SK-MEL-5 (cell line): ENCODE measurements around the gene PRPF4. TPM values are rescaled to one million over a fixed set of nuclear protein-coding genes. Genes with fewer than 3 reads are reported as not detected.
"Not testable (repeated sequence)": the region's sequence is repeated elsewhere in the genome, so short reads cannot be mapped to it uniquely, and the experiment has no call there.

Source experiments
- DNase-seq: peaks from one replicate; pipeline ENCODE4 v3.0.0-alpha.2; 2016; ENCODE audit warnings: low read depth, low spot score
- in situ Hi-C: cut with HindIII; loops from 2 replicates; pipeline ENCODE4 v1.10.0; 2016; ENCODE audit warnings: low sequenced_read_pairs, high pct_unique_total_duplicates, low pct_unique_long_range_greater_than_20kb
- polyA plus RNA-seq, 2 experiments: library from polyadenylated mRNA; depleted of rRNA; stranded (reverse); fragments of >200 nt; gene quantifications; 2 replicates each; pipeline ENCODE4 v1.2.3, GENCODE V29; 2015
- total RNA-seq: library from RNA; depleted of rRNA; stranded (reverse); fragments of >200 nt; shearing (Covaris generic); gene quantifications from 2 replicates; pipeline ENCODE4 v1.2.3, GENCODE V29; 2014; rRNA removed

Gene PRPF4
- total RNA-seq: 44.7 and 59.0 TPM in 2 replicates
- 47.2 and 52.5 TPM in 2 replicates for polyA plus RNA-seq (2015; cell fraction: cytosol; rRNA removed)
- polyA plus RNA-seq (2015; cell fraction: nucleus; rRNA removed): 23.8 and 25.5 TPM in 2 replicates

DNA sequence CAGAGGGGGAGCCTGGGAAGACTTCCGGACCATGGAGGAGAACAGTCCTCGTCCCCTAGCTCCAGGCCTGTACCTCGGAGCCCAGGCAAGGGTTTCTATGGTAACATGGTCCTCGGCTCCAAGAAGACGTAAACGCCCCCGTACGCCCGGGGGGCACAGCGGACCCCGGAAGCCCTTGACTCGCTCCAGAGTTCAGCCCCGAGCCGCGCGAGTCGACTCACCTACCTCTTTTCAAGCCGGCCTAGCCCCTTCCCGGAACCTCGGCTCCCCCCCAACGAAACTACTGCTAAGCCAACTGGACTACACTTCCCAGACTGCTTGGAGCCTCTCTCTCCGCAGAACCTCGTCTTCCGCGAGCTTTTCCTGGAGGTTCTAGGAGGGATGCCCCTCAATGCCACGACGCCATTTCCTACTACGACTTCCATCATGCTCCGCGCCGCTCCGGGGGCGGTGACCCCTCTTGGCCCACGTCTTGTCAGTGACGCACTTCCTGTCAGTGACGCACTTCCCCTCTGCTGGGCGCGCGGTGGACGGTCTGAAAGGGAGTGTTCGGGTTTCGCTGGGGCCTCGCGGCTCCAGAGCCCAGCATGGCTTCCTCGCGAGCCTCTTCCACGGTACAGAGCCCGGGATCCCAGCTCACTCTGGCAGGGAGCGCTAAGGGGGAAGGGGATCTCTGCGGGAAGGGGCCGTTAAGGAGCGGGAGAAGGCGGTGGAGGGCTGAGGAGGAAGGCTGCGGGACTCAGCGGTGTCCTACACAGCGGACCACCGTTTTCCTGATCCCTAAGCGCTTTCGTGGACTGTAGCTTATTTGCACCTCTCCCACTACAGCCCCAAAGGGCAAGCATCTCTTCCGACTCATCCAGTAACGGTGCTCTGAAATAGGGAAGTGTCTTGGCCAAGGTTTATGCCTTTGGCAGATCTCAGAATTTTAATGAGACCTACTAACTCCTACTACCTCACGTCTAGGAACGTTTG, at the start of gene PRPF4, which contains the start of gene CDC26:
Gene PRPF4, plus strand, starts transcription at position 502 of the 975 bp plus-strand sequence. Its CDS starts 86 bp downstream, at position 588.
Gene CDC26, minus strand, starts transcription at position 416 of the 975 bp plus-strand sequence. CDS start 3,065 bp downstream, outside the sequence.
- in situ Hi-C loops: no loop called here
- DNase-seq: peak; percentile 98

DNA sequence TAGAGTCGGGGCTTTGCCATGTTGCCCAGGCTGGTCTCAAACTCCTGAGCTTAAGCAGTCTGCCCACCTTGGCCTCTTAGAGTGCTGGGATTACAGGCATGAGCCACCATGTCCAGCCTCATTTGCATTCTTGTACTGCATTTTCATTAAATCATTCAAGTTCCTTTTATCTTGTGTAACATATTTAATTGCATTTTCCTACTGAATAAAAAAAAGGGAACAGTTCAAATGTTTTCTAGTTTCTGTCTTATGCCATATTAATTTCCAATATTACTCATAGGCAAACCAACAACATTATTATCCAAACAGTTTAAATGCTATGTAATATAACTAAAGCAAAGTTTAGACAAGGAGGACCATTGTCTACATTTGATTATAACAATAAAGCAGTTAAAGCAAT, 48.0 kb upstream of the PRPF4 start:
- DNase-seq: no peak
- in situ Hi-C loops: no loop called here

DNA sequence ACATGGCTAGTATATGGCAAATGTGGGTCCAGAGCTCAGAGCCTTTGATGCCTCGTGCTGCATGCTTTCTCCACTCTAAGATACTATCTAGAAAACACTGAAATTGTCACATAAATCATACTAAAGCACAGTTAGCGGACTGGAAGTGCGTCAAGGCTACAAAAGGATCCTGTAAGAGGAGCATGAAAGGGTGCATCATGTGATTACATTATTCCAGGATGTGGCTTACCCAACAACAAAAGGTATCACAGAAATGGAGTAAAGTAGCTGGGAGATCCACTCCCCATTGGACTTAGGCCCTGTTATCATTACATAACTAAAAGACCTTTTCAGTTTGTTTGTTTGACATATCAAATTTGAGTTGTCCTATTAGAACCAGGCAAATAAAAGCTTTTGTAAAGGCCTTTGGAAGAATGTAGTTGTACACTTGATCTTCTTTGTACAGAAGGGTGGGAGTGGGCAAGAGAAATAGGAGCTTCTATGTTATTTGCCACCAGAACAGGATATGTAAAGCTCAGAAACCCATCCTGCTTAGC, 47.3 kb upstream of the PRPF4 start:
- in situ Hi-C loops: no loop called here
- peak; percentile 100 for DNase-seq

DNA sequence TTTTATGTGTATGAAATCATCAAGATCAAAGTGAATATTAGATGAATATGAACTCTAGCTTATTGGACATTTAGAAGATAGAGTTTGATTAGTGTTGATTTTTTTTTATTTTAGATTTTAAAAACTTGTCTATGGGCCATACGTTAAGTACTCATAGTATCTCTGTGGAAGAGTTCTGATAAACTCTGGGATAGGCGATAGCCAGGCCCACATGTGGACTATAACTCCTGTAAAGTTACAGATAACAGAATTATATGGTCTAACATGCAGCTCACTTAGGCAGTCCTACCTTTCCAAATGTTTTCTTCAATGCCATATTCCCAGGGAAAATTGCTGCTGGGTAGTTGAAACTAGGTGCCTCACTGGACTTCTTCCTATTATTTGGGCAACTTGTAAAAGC, 43.8 kb upstream of the PRPF4 start:
- DNase-seq: no peak
- in situ Hi-C loops: no loop called here

DNA sequence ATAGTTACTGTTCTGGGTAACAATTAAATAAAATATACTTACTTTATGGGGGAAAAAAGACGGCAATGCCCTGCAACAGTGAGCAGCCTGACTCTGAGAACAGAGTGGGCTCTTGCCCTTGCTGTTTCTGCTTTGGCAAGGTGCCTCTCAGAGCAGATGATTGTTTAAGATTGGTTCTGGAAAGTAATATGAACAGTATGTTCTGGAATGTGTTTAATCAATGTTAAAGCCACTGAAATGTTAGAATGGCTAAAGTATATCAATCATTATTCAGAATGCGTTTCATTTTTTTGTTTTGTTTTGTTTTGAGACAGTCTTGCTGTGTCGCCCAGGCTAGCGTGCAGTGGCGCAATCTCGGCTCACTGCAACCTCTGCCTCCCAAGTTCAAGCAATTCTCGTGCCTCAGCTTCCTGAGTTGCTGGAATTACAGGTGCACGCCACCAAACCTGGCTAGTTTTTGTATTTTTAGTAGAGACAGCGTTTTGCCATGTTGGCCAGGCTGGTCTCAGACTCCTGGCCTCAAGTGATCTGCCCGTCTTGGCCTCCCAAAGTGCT, 39.7 kb upstream of the PRPF4 start:
- DNase-seq, in situ Hi-C loops: not testable (repeated sequence)

DNA sequence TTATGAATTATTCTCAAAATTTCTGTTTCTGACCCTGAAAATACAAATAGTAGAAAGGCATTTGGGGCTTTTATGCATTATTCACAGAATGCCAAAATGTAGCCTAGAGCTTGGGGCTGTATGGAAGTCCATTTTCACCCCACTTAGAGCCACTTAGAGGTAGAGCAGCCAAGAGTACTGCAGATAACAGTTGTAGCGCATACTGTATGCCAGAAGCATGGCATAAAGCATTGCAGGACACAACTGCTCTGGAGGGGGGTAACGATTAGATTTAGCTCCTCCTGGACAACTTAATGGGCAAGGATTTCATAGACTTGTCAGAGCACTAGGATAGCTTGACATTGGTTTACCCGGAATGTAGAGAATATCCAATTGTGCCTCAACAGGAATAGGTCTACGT, 38.4 kb upstream of the PRPF4 start:
- in situ Hi-C loops: no loop called here
- no peak for DNase-seq

DNA sequence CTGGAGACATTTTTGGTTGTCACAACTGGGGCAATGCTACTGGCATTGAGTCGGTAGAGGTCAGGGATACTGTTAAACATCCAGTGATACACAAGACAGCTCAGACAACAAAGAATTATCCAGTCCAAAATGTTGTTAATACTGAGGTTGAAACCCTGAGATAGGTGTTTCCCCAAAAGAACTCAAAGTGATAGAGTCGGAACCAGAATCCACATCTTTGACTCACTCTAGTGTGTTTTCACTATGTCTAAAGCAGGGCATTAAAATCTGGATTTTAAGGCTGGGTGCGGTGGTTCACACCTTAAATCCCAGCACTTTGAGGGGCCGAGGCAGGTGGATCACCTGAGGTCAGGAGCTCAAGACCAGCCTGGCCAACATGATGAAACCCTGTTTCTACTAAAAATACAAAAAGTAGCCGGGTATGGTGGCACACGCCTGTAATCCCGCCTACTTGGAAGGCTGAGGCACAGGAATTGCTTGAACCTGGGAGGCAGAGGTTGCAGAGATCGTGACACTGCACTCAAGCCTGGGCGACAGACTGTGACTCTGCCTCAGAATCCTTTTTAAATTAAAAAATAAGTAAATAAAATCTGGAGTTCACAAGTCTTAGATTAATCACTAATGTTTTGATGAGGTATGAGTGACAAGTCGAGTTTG, 37.1 kb upstream of the PRPF4 start:
- DNase-seq: no peak
- in situ Hi-C loops: no loop called here

DNA sequence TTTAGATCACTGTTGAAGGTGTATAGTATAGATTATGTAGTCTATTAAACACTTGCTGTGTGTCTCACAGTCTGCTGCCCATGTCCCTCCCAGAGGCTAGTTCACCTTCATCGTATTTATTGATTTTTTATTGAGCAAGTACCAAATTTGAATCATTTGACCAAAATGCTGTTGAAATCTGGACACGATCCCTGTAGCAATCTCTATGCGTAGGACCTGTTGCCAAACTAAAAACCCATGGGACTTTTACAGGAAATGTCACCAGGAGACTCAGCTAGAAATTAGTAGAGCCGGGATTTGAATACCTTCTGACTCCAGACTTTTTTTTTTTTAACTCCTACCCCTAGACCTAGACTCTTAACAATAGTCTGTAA, 36.6 kb upstream of the PRPF4 start:
- DNase-seq: no peak
- in situ Hi-C loops: no loop called here

DNA sequence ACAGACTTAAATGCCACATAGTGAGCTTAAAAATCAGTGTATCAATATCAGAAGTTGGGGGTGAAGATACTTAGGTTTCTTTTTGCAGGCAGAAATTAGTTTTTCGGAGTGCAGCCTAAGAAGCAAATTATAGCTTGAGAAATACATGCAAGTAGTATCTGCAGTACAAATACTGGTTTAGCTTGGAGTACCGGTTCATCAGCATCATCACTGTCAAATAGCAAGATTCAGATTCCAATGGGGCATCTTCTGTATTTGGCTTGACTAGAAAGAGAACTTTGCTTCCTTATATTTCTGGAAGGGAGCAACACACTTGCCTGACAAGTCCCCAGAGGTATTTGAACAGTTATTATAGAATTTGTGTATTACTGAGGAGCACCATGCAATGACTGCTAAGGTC, 34.3 kb upstream of the PRPF4 start:
- in situ Hi-C loops: no loop called here
- no peak for DNase-seq

DNA sequence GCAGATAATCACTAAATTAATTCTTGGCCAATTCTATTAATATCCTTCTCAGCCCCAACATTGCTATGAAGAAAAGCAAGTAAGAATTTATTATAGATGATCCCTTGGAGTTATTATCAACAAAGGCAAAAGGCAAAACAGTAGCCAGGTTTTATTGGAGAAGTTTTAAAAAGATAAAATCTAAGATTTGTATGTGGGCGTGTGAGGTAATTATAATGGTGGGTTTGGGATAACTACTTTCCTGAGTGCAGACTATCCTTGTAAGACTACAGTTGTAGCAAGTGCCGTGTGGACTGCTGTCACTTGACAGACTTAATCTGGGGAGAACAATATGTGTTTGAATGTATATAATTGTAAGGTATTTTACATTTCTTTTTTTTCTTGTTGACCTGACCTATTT, 30.9 kb upstream of the PRPF4 start:
- DNase-seq: no peak
- in situ Hi-C loops: no loop called here

DNA sequence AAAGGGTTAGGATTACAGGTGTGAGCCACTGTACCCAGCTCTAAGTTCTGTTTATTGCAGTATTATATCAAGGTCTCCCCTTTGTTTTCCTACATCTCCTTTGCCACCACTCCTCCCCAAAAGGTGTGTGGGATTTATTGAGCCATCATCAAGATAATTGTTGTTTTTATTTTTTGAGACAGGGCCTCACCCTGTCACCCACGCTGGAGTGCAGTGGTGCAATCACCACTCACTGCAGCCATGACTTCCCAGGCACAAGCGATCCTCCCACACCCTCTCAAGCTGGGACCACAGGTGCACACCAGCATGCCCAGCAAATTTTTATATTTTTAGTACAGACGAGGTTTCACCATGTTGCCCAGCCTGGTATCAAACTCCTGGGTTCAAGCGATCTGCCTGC, 29.6 kb upstream of the PRPF4 start:
- DNase-seq: no peak
- in situ Hi-C loops: no loop called here

DNA sequence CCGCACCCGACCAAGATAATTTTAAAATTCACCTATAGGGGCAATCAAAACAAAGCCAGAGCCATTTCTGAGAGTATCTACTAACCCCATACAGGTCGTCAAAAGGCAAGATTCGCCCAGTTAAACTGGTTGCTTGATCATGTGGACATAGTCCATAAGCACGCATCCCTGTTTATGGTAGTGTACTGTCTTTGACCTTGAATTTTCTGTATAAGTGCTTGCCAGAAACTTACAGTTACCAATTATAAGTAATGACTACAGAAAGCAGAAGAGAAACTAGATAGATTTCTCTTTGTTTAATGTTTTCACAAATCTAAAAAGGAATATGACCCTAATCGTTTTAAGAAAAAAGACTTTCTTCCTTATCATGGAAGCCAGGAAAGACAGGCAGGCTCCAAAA, 28.5 kb upstream of the PRPF4 start:
- DNase-seq: no peak
- in situ Hi-C loops: no loop called here

DNA sequence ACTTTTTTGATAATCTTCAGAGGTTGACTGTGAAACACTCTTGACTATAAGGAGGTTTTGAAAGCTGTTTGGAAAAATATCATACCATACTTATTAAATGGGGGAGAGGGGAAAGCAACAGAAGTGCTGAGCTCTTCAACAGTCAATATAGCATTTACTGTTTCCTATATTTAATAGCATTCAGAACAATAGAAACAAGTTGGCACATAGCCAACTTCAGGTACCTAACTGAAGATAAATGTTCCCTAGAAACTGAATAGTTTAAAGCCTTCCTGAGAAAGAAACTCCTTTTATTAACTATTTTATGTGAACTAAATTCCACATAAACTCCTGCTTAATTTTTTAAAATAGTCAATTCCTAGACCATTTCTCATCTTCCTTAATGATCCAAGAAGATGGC, 27.8 kb upstream of the PRPF4 start:
- in situ Hi-C loops: no loop called here
- DNase-seq: no peak

DNA sequence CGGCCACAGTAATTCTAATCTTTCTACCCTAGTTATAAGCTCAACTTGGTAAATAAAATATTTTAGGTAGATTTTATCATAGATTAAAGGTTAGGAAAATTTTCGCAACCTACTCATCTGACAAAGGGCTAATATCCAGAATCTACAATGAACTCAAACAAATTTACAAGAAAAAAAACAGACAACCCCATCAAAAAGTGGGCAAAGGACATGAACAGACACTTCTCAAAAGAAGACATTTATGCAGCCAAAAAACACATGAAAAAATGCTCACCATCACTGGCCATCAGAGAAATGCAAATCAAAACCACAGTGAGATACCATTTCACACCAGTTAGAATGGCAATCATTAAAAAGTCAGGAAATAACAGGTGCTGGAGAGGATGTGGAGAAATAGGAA, 25.8 kb upstream of the PRPF4 start:
- DNase-seq, in situ Hi-C loops: not testable (repeated sequence)

DNA sequence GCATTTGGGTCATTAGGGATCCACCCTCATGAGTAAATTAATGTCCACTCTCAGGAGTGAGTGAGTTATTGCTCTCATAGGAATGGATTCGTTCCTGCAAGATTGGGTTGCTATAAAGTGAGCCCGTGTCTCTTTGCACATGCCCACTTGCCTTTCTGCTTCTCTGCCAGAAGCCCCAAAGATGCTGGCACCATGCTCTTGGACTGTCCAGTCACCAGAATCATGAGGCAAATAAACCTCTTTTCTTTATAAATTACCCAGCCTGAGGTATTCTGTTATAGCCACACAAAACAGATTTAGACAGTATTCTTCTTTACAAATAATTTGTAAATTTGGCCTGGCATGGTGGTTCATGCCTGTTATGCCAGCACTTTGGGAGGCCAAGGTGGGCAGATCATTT, 24.7 kb upstream of the PRPF4 start:
- DNase-seq: no peak
- in situ Hi-C loops: no loop called here

DNA sequence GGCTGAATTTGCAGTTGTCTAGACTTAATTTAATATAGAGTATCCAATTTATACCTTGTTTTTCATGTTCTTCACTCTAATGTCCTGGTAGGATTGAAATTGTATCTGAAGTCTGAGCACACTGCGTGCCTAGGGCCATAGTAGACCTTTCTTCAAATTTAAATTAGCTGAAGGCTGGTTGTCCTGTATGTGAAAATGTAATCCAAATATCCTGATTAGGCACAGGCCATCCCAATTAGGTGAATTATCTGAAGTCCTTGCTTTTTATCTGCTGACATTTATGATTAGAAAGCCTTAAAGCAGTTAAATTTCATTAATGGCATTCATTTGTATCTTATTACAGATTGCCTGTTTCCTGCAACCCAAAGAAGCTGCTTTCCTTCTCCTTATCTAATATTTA, 20.5 kb upstream of the PRPF4 start:
- in situ Hi-C loops: no loop called here
- no peak for DNase-seq

DNA sequence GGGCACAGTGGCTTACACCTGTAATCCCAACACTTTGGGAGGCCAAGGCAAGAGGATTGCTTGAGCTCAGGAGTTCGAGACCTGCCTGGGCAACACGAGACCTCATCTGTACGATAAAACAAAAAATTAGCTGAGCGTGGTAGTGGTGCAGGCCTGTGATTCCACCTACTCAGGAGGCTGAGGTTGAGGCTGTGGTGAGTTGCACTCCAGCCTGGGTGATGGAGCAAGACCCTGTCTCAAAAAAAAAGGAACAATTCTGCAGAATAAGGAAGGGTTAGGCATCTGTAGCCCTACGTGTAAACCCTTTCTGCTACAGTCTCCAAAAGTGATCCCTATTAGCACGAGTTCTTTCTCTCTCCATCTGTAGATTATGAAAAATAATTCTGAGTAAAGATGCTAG, 20.0 kb upstream of the PRPF4 start:
- DNase-seq: no peak
- in situ Hi-C loops: no loop called here

DNA sequence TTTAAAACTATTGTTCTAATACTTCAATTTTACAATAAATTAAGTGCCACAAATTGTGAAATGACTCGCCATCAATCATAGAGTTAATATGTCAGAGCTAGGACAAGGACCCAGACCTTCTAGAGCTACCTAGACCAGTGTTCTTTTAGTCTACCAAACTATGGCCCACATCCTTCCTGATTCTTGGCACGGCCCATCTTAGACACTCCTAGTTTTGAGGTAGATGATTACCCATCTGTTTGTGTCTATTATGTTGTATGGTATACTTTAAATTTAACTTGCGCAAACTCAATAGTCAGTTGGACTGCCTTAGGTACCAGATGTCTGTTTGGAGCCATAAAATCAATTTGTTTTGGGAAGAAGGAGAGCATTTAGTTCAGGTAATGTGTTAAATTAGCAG, 17.6 kb upstream of the PRPF4 start:
- in situ Hi-C loops: no loop called here
- no peak for DNase-seq
